GM18520 (cell line): ENCODE data around the gene CALCOCO1.
"Not testable (repeated sequence)": the region's sequence is repeated elsewhere in the genome, so short reads cannot be mapped to it uniquely, and the experiment has no call there.

ENCODE experiments used
- ATAC-seq: cut with Tn5 transposase; IDR thresholded peaks from one replicate; pipeline ENCODE4 v1.9.1; 2021; ENCODE audit not compliant: unreplicated experiment

CALCOCO1 gene

GRCh38 chr12:53700567-53700966 is 26.7 kb downstream of the CALCOCO1 start:
- ATAC-seq: no peak

GRCh38 chr12:53699678-53700025 is 27.6 kb downstream of the CALCOCO1 start:
- no peak for ATAC-seq

- ATAC-seq: no peak
Observed at GRCh38 chr12:53698948-53699677, 28.1 kb downstream of the CALCOCO1 start.

- no peak for ATAC-seq
Observed at GRCh38 chr12:53696655-53697331, 30.5 kb downstream of the CALCOCO1 start.

- peak; percentile 40 for ATAC-seq
Observed at GRCh38 chr12:53696285-53696654, 31.0 kb downstream of the CALCOCO1 start.

- ATAC-seq: no peak
Observed at GRCh38 chr12:53695152-53696145, 31.8 kb downstream of the CALCOCO1 start.

- no peak for ATAC-seq
Observed at GRCh38 chr12:53694756-53695151, 32.5 kb downstream of the CALCOCO1 start.

GRCh38 chr12:53688134-53688533 is 39.1 kb downstream of the CALCOCO1 start:
- no peak for ATAC-seq

- ATAC-seq: no peak
Observed at GRCh38 chr12:53686436-53686835, 40.8 kb downstream of the CALCOCO1 start.

GRCh38 chr12:53684654-53685220 is 42.5 kb downstream of the CALCOCO1 start:
- no peak for ATAC-seq

GRCh38 chr12:53683983-53684382 is 43.3 kb downstream of the CALCOCO1 start:
- no peak for ATAC-seq

GRCh38 chr12:53683494-53683893 is 43.8 kb downstream of the CALCOCO1 start:
- ATAC-seq: no peak

- ATAC-seq: not testable (repeated sequence)
Observed at GRCh38 chr12:53680061-53680460, 47.2 kb downstream of the CALCOCO1 start.

GRCh38 chr12:53677800-53678148 is 49.5 kb downstream of the CALCOCO1 start:
- no peak for ATAC-seq

GRCh38 chr12:53677016-53677799 is 50.0 kb downstream of the CALCOCO1 start:
- ATAC-seq: no peak

GRCh38 chr12:53676656-53677015 is 50.6 kb downstream of the CALCOCO1 start:
- no peak for ATAC-seq

GRCh38 chr12:53675701-53676607 is 51.3 kb downstream of the CALCOCO1 start, which contains the start of gene ATP5MC2:
TSS of gene ATP5MC2 (minus strand) at chr12:53676083. CDS start at chr12:53672614, 3,469 bp downstream.
- peak; percentile 88 for ATAC-seq

- ATAC-seq: no peak
Observed at GRCh38 chr12:53674977-53675700, 52.1 kb downstream of the CALCOCO1 start.

GRCh38 chr12:53670971-53671370 is 56.3 kb downstream of the CALCOCO1 start:
- ATAC-seq: no peak
